HFF-Myc (cell line): ENCODE measurements around the gene PARD3B.

Experiments
- DNase-seq: peaks from one replicate; pipeline ENCODE4 v3.0.0-alpha.2; 2011; ENCODE audit warnings: low read depth; ENCODE audit errors: extremely low read depth
- H3K4me3 ChIP-seq: replicated peaks from 2 replicates; pipeline ENCODE4 v1.5.1; 2011; ENCODE audit warnings: low read depth, mild to moderate bottlenecking, control low read depth, low read length
- CTCF ChIP-seq: IDR thresholded peaks from 2 replicates; pipeline ENCODE4 v1.5.1; 2012; ENCODE audit warnings: mild to moderate bottlenecking, low read depth, low read length, control low read depth; ENCODE audit errors: missing control alignments

Gene PARD3B

GRCh38 chr2:205273627-205274026 lies 728.4 kb downstream of the PARD3B start:
- no peak for TF ChIP-seq CTCF
- no peak overlapping the region for H3K4me3 ChIP-seq
- DNase-seq, result no peak

GRCh38 chr2:205274801-205275200 lies 729.5 kb downstream of the PARD3B start:
- H3K4me3 ChIP-seq, result no peak overlapping the region
- DNase-seq, result no peak
- no peak for TF ChIP-seq CTCF

GRCh38 chr2:205276116-205276777 lies 731.0 kb downstream of the PARD3B start:
- no peak for DNase-seq
- TF ChIP-seq CTCF, result no peak
- no peak overlapping the region for H3K4me3 ChIP-seq

- TF ChIP-seq CTCF, result no peak
- no peak for DNase-seq
- no peak overlapping the region for H3K4me3 ChIP-seq
Measured at GRCh38 chr2:205280596-205281236, 735.4 kb downstream of the PARD3B start.

GRCh38 chr2:205283736-205284270 lies 738.5 kb downstream of the PARD3B start:
- no peak for TF ChIP-seq CTCF
- H3K4me3 ChIP-seq, result no peak overlapping the region
- no peak for DNase-seq

- no peak overlapping the region for H3K4me3 ChIP-seq
- no peak for DNase-seq
- no peak for TF ChIP-seq CTCF
Measured at GRCh38 chr2:205284334-205284733, 739.1 kb downstream of the PARD3B start.
